Esophagus muscularis mucosa (tissue), 4 donors: Measurements from ENCODE around the gene ARHGEF40.

Source experiments
- CTCF ChIP-seq, 3 experiments: fragments of 200-600 bp in 2 of 3; fragments of 450-650 bp in 1 of 3; sonication (generic) in 2 of 3; IDR thresholded peaks; one replicate each; pipeline ENCODE4 v1.5.1; 2017 to 2019; ENCODE audit warnings: antibody characterized with exemption in 3 of 3, mild to moderate bottlenecking in 2 of 3, moderate library complexity in 1 of 3
- EP300 ChIP-seq: sonication (generic); formaldehyde crosslinking; IDR thresholded peaks from one replicate; pipeline ENCODE4 v1.6.1; 2017; ENCODE audit warnings: antibody characterized with exemption
- POLR2A ChIP-seq: fragments of 450-650 bp; IDR thresholded peaks from one replicate; pipeline ENCODE4 v1.6.1; 2017; ENCODE audit warnings: antibody characterized with exemption, moderate library complexity, mild to moderate bottlenecking, low read depth

GRCh38 chr14:21099596-21099985, 29.5 kb downstream of the ARHGEF40 start:
- TF ChIP-seq CTCF (IDR thresholded peaks at IDR 0.05): no peak
- no peak for TF ChIP-seq EP300
- TF ChIP-seq POLR2A: no peak
